GM18907 (cell line): Measurements from ENCODE around the gene ZNRF2.
"Not testable (repeated sequence)": the region's sequence is repeated elsewhere in the genome, so short reads cannot be mapped to it uniquely, and the experiment has no call there.

ENCODE experiments used
- ATAC-seq: cut with Tn5 transposase; IDR thresholded peaks from one replicate; pipeline ENCODE4 v1.9.1; 2021; ENCODE audit warnings: mild to moderate bottlenecking, moderate library complexity; ENCODE audit not compliant: unreplicated experiment

The ZNRF2 gene

GRCh38 chr7:30260246-30260768, 24.1 kb upstream of the ZNRF2 start:
- ATAC-seq, result no peak

- no peak for ATAC-seq
Observed at GRCh38 chr7:30263090-30263710, 21.2 kb upstream of the ZNRF2 start.

GRCh38 chr7:30264052-30264451, 20.3 kb upstream of the ZNRF2 start:
- ATAC-seq, result no peak

- ATAC-seq, result not testable (repeated sequence)
Observed at GRCh38 chr7:30265189-30265588, 19.2 kb upstream of the ZNRF2 start.

- no peak for ATAC-seq
Observed at GRCh38 chr7:30266686-30267085, 17.7 kb upstream of the ZNRF2 start.

GRCh38 chr7:30268586-30268985, 15.8 kb upstream of the ZNRF2 start:
- no peak for ATAC-seq

GRCh38 chr7:30269490-30269889, 14.9 kb upstream of the ZNRF2 start:
- ATAC-seq, result no peak

GRCh38 chr7:30270921-30271320, 13.5 kb upstream of the ZNRF2 start:
- ATAC-seq, result no peak

GRCh38 chr7:30272126-30272525, 12.3 kb upstream of the ZNRF2 start:
- no peak for ATAC-seq

- no peak for ATAC-seq
Observed at GRCh38 chr7:30273552-30273951, 10.8 kb upstream of the ZNRF2 start.

- ATAC-seq, result no peak
Observed at GRCh38 chr7:30274641-30275040, 9.8 kb upstream of the ZNRF2 start.

- peak; percentile 63 for ATAC-seq
Observed at GRCh38 chr7:30276203-30276900, 8.0 kb upstream of the ZNRF2 start.

GRCh38 chr7:30278376-30278775, 6.0 kb upstream of the ZNRF2 start:
- ATAC-seq, result no peak

GRCh38 chr7:30278849-30279652, 5.3 kb upstream of the ZNRF2 start:
- ATAC-seq, result no peak

GRCh38 chr7:30279653-30279904, 4.8 kb upstream of the ZNRF2 start:
- no peak for ATAC-seq

- ATAC-seq, result no peak
Observed at GRCh38 chr7:30280631-30281030, 3.8 kb upstream of the ZNRF2 start.

GRCh38 chr7:30281263-30281662, 3.1 kb upstream of the ZNRF2 start:
- ATAC-seq, result no peak

- ATAC-seq, result no peak
Observed at GRCh38 chr7:30281791-30282190, 2.6 kb upstream of the ZNRF2 start.

GRCh38 chr7:30282735-30283134, 1.7 kb upstream of the ZNRF2 start:
- no peak for ATAC-seq

- peak; percentile 28 for ATAC-seq
Observed at GRCh38 chr7:30285067-30285535, 704 bp downstream of the ZNRF2 start.

- ATAC-seq, result peak; percentile 5
Observed at GRCh38 chr7:30285536-30286284, 1.3 kb downstream of the ZNRF2 start.
